H1 (cell line): ENCODE results near the gene SAT1. TPM values are rescaled to one million over a fixed set of nuclear protein-coding genes. Genes with fewer than 3 reads are reported as not detected.

Experiments
- CTCF ChIA-PET: fragments of 300-600 bp; sonication (Branson Sonifier 250); formaldehyde crosslinking; loops from one replicate; lab custom pipeline; 2021; ENCODE audit not compliant: partially characterized antibody; lab: Charles Lee
- POLR2A ChIA-PET: fragments of 300-600 bp; sonication (Branson Sonifier 250); formaldehyde crosslinking; loops from one replicate; lab custom pipeline; 2021; ENCODE audit warnings: inconsistent platforms; ENCODE audit not compliant: partially characterized antibody; lab: Charles Lee
- DNase-seq, 2 experiments: peaks; one replicate each; pipeline versions ENCODE4 v3.0.0 to v3.0.0-alpha.2; 2010 to 2022; ENCODE audit warnings: low spot score in 2 of 2, low read depth in 1 of 2, mixed read lengths in 1 of 2
- FAIRE-seq: peaks from 2 replicates; lab custom pipeline; 2011; peaks lifted over from hg19 to GRCh38; lab: Jason Lieb, UNC
- H2AFZ ChIP-seq: 2 replicates; pipeline ENCODE4 v1.8.1; 2012; ENCODE audit warnings: low read length, inconsistent platforms
- H2AK5ac ChIP-seq: 2 replicates; pipeline ENCODE4 v1.6.1; 2013; ENCODE audit warnings: low read depth, low read length
- H2BK120ac ChIP-seq: replicated peaks from 2 replicates; pipeline ENCODE3; 2013; ENCODE audit warnings: low read depth, low read length, inconsistent platforms
- H2BK12ac ChIP-seq: 2 replicates; pipeline ENCODE4 v1.6.1; 2013; ENCODE audit warnings: low read depth, low read length
- H2BK15ac ChIP-seq: 2 replicates; pipeline ENCODE4 v1.6.1; 2013; ENCODE audit warnings: low read length
- H2BK20ac ChIP-seq: 2 replicates; pipeline ENCODE4 v1.6.1; 2013; ENCODE audit warnings: low read length
- H2BK5ac ChIP-seq: 2 replicates; pipeline ENCODE4 v1.6.1; 2013; ENCODE audit warnings: low read depth, low read length
- H3K14ac ChIP-seq: 2 replicates; pipeline ENCODE4 v1.6.1; 2013; ENCODE audit warnings: inconsistent platforms; ENCODE audit not compliant: insufficient read length
- H3K18ac ChIP-seq: 2 replicates; pipeline ENCODE4 v1.6.1; 2013; ENCODE audit warnings: low read length; ENCODE audit errors: extremely low read depth
- H3K23ac ChIP-seq: 2 replicates; pipeline ENCODE4 v1.6.1; 2013; ENCODE audit warnings: inconsistent platforms; ENCODE audit not compliant: insufficient read length
- H3K23me2 ChIP-seq: 2 replicates; pipeline ENCODE4 v1.6.1; 2013; ENCODE audit warnings: low read depth, low read length
- H3K27ac ChIP-seq: 2 replicates; pipeline ENCODE4 v1.6.1; 2011; ENCODE audit warnings: low read depth, low read length, inconsistent platforms
- H3K27me3 ChIP-seq, 4 experiments: replicated peaks in 1 of 4; 1 replicate in 1 of 4; 2 replicates in 3 of 4; pipeline versions ENCODE4 v1.6.1 to v1.8.1; 2011 to 2013; ENCODE audit warnings: low read length in 3 of 4, mild to moderate bottlenecking in 3 of 4, inconsistent platforms in 2 of 4, mixed read lengths in 2 of 4, moderate library complexity in 1 of 4; ENCODE audit not compliant: control insufficient read depth in 3 of 4, insufficient read depth in 3 of 4; ENCODE audit errors: extremely low read depth in 1 of 4
- H3K36me3 ChIP-seq, 4 experiments: 2 replicates each; pipeline versions ENCODE4 v1.6.1 to v1.8.1; 2011 to 2013; ENCODE audit warnings: mild to moderate bottlenecking in 4 of 4, low read length in 3 of 4, moderate library complexity in 2 of 4, control low read depth in 1 of 4, inconsistent platforms in 1 of 4; ENCODE audit not compliant: insufficient read depth in 4 of 4, control insufficient read depth in 2 of 4
- H3K4ac ChIP-seq: replicated peaks from 2 replicates; pipeline ENCODE3; 2013; ENCODE audit warnings: low read length, low read depth, mixed read lengths, inconsistent platforms; ENCODE audit not compliant: insufficient read length
- H3K4me1 ChIP-seq, 4 experiments: replicated peaks in 1 of 4; 1 replicate in 1 of 4; 2 replicates in 3 of 4; pipeline versions ENCODE4 v1.6.1 to v1.8.1; 2011 to 2013; ENCODE audit warnings: low read length in 3 of 4, inconsistent platforms in 2 of 4, mixed read lengths in 1 of 4; ENCODE audit not compliant: insufficient read depth in 4 of 4, control insufficient read depth in 3 of 4
- H3K4me2 ChIP-seq, 2 experiments: 2 replicates each; pipeline versions ENCODE4 v1.6.1 to v1.8.1; 2011 to 2013; ENCODE audit warnings: low read depth in 2 of 2, low read length in 2 of 2, control low read depth in 1 of 2, inconsistent platforms in 1 of 2, mild to moderate bottlenecking in 1 of 2; ENCODE audit not compliant: insufficient read depth in 1 of 2
- H3K4me3 ChIP-seq, 4 experiments: fragments of 200-600, 300-600 bp in 1 of 4; sonication (generic), shearing (Covaris generic), sonication (Bioruptor Twin) in 1 of 4; 2 replicates each; pipeline versions ENCODE4 v1.5.1 to v1.8.1; 2011 to 2016; ENCODE audit warnings: low read length in 4 of 4, low read depth in 3 of 4, control low read depth in 2 of 4, inconsistent platforms in 2 of 4, mild to moderate bottlenecking in 2 of 4, mixed read lengths in 1 of 4, moderate library complexity in 1 of 4; ENCODE audit not compliant: insufficient read depth in 2 of 4; ENCODE audit errors: extremely low read depth in 1 of 4
- H3K56ac ChIP-seq: replicated peaks from 2 replicates; pipeline ENCODE3; 2013; ENCODE audit warnings: low read depth, mild to moderate bottlenecking, mixed read lengths, low read length, inconsistent platforms; ENCODE audit not compliant: insufficient read length
- H3K79me1 ChIP-seq: 2 replicates; pipeline ENCODE4 v1.6.1; 2013; ENCODE audit warnings: low read depth, low read length, control low read depth
- H3K79me2 ChIP-seq, 2 experiments: 2 replicates each; pipeline versions ENCODE4 v1.6.1 to v1.8.1; 2012 to 2013; ENCODE audit warnings: low read length in 2 of 2, mild to moderate bottlenecking in 2 of 2, inconsistent platforms in 1 of 2; ENCODE audit not compliant: insufficient read depth in 2 of 2, control insufficient read depth in 1 of 2
- H3K9ac ChIP-seq, 4 experiments: replicated peaks in 1 of 4; 1 replicate in 1 of 4; 2 replicates in 3 of 4; pipeline versions ENCODE4 v1.6.1 to v1.8.1; 2011 to 2013; ENCODE audit warnings: low read depth in 3 of 4, low read length in 3 of 4, control low read depth in 2 of 4, mild to moderate bottlenecking in 2 of 4, moderate library complexity in 2 of 4, inconsistent platforms in 1 of 4; ENCODE audit errors: extremely low read depth in 1 of 4
- H3K9me3 ChIP-seq, 2 experiments: 2 replicates each; pipeline versions ENCODE4 v1.6.1 to v1.8.1; 2012 to 2013; ENCODE audit warnings: mild to moderate bottlenecking in 2 of 2, moderate library complexity in 2 of 2, control low read depth in 1 of 2, inconsistent platforms in 1 of 2, low read depth in 1 of 2, low read length in 1 of 2, mixed read lengths in 1 of 2; ENCODE audit not compliant: insufficient read depth in 2 of 2
- H4K20me1 ChIP-seq, 2 experiments: replicated peaks in 1 of 2; 2 replicates each; pipeline versions ENCODE3 to v1.8.1; 2011 to 2013; ENCODE audit warnings: inconsistent platforms in 2 of 2, low read length in 2 of 2, mild to moderate bottlenecking in 1 of 2; ENCODE audit not compliant: insufficient read depth in 2 of 2, control insufficient read depth in 1 of 2
- H4K5ac ChIP-seq: 2 replicates; pipeline ENCODE4 v1.6.1; 2013; ENCODE audit warnings: low read length, low read depth, mixed read lengths, inconsistent platforms; ENCODE audit not compliant: insufficient read length
- H4K8ac ChIP-seq: 2 replicates; pipeline ENCODE4 v1.8.0; 2013; ENCODE audit warnings: mild to moderate bottlenecking, moderate library complexity, low read length, inconsistent platforms; ENCODE audit not compliant: insufficient read depth; ENCODE audit errors: extremely low read depth
- H4K91ac ChIP-seq: replicated peaks from 2 replicates; pipeline ENCODE3; 2013; ENCODE audit warnings: low read length, mixed read lengths, inconsistent platforms; ENCODE audit not compliant: insufficient read length
- CEBPB ChIP-seq: IDR thresholded peaks from 2 replicates; pipeline ENCODE4 v1.6.1; 2012; ENCODE audit warnings: low read depth, low read length
- SIX5 ChIP-seq: IDR thresholded peaks from 2 replicates; pipeline ENCODE4 v1.6.1; 2011; ENCODE audit warnings: mild to moderate bottlenecking, low read depth, low read length
- WGBS, 2 experiments: shearing (Covaris generic) in 1 of 2; methylation state at CpG; one replicate each; pipeline versions ENCODE4 v1.1.6 to v1.1.7; 2013 to 2015; ENCODE audit warnings: low lambda C conversion rate in 2 of 2, mixed read lengths in 2 of 2, inconsistent platforms in 1 of 2, low coverage in 1 of 2, missing lambda C conversion rate in 1 of 2; ENCODE audit not compliant: insufficient replicate concordance in 2 of 2, insufficient coverage in 1 of 2, insufficient read length in 1 of 2; ENCODE audit errors: extremely low coverage in 1 of 2, missing lambda C conversion rate in 1 of 2; 5-methylcytosine and 5-hydroxymethylcytosine counted together
- polyA plus RNA-seq, 7 experiments: library from polyadenylated mRNA; depleted of rRNA in 3 of 7; stranded (reverse) in 5 of 7; unstranded in 2 of 7; fragments of >200 nt in 5 of 7; fragments of 200-250 nt in 2 of 7; gene quantifications; 1 replicate in 5 of 7; 2 replicates in 1 of 7; 4 replicates in 1 of 7; pipeline versions ENCODE4 v1.2.1 to v1.2.3, GENCODE V29; 2011 to 2013; ENCODE audit warnings: missing spikeins in 2 of 7, mixed read lengths in 2 of 7
- total RNA-seq: library from RNA; stranded (reverse); fragmentation: NEBNext Ultra II Directional; extraction: Animal tissue kit (Norgen Biotek cat#: 25700); gene quantifications from 2 replicates; pipeline ENCODE4 v1.2.1, GENCODE V29; 2021

The SAT1 gene
- total and polyA plus RNA-seq, 2 of the 8 experiments (the other 6 are each of a cell fraction or from before 2014, with no cell fraction given) = 29.2 to 36.8 TPM

- H3K36me3 ChIP-seq = no peaks in the 10 kb centered on the region
- no peak overlapping the region for H3K27ac ChIP-seq
- no peaks in the 10 kb centered on the region for H3K27me3 ChIP-seq
- no peak overlapping the region for H2BK20ac ChIP-seq
- no peaks in the 10 kb centered on the region for H3K9me3 ChIP-seq
- no peak overlapping the region for H2BK15ac ChIP-seq
- H2BK12ac ChIP-seq = no peak overlapping the region
- H3K79me2 ChIP-seq = no peaks in the 10 kb centered on the region
- no peaks in the 10 kb centered on the region for H3K79me1 ChIP-seq
- ChIA-PET CTCF (no interaction called here), POLR2A (no interaction called here)
- no peak overlapping the region for H3K9ac ChIP-seq
- no peaks in the 10 kb centered on the region for H3K23me2 ChIP-seq
- H4K91ac ChIP-seq = no peak overlapping the region
- WGBS, 2 experiments = 91% methylated on average over 4 of the region's 5 CpGs; no CpG with 5 or more reads in 1 of the 2 experiments
- H3K18ac ChIP-seq = no peak overlapping the region
- no peak overlapping the region for H2AK5ac ChIP-seq
- FAIRE-seq (no peak), DNase-seq (no peak)
- no peak overlapping the region for H2AFZ ChIP-seq
- no peak overlapping the region for H3K4me2 ChIP-seq
- H3K23ac ChIP-seq = no peak overlapping the region
- no peak overlapping the region for H2BK120ac ChIP-seq
- no peaks in the 10 kb centered on the region for H4K20me1 ChIP-seq
- no peak overlapping the region for H4K5ac ChIP-seq
- H3K14ac ChIP-seq = no peak overlapping the region
- no peak overlapping the region for H3K56ac ChIP-seq
- TF ChIP-seq CEBPB (peak; percentile 93), SIX5 (no peak)
- no peak overlapping the region for H4K8ac ChIP-seq
- H3K4me3 ChIP-seq = no peak overlapping the region
- no peak overlapping the region for H2BK5ac ChIP-seq
- H3K4ac ChIP-seq = no peak overlapping the region
- H3K4me1 ChIP-seq = no peaks in the 10 kb centered on the region
Measured at GRCh38 chrX:23803931-23804381, 21.0 kb downstream of the SAT1 start.
